H9 (cell line): ENCODE data around the gene FNDC7. TPM values are rescaled to one million over a fixed set of nuclear protein-coding genes. Genes with fewer than 3 reads are reported as not detected.

Experiments used
- DNase-seq: peaks from one replicate; pipeline ENCODE4 v3.0.0-alpha.2; 2017
- H2AFZ ChIP-seq: one replicate; pipeline ENCODE4 v1.6.1; 2013; ENCODE audit warnings: mild to moderate bottlenecking, low read length, control low read depth, moderate library complexity
- H2AK5ac ChIP-seq: 2 replicates; pipeline ENCODE4 v1.6.1; 2013; ENCODE audit warnings: low read length, control low read depth, mixed read lengths; ENCODE audit not compliant: insufficient read length
- H2BK120ac ChIP-seq: one replicate; pipeline ENCODE4 v1.6.1; 2013; ENCODE audit warnings: low read depth, mild to moderate bottlenecking, low read length, control low read depth, inconsistent platforms; ENCODE audit not compliant: poor library complexity, severe bottlenecking
- H2BK12ac ChIP-seq: 2 replicates; pipeline ENCODE4 v1.6.1; 2013; ENCODE audit warnings: low read length, control low read depth, mixed read lengths, low read depth; ENCODE audit not compliant: insufficient read length
- H2BK15ac ChIP-seq: 2 replicates; pipeline ENCODE4 v1.6.1; 2013; ENCODE audit warnings: low read depth, low read length, control low read depth
- H2BK20ac ChIP-seq: one replicate; pipeline ENCODE4 v1.6.1; 2013; ENCODE audit warnings: low read depth, mild to moderate bottlenecking, low read length, control low read depth, inconsistent platforms; ENCODE audit not compliant: poor library complexity, severe bottlenecking
- H2BK5ac ChIP-seq: 2 replicates; pipeline ENCODE4 v1.6.1; 2013; ENCODE audit warnings: low read length, control low read depth, mixed read lengths; ENCODE audit not compliant: insufficient read length
- H3K14ac ChIP-seq: 2 replicates; pipeline ENCODE4 v1.6.1; 2013; ENCODE audit warnings: low read length, control low read depth; ENCODE audit not compliant: insufficient read depth
- H3K18ac ChIP-seq: 2 replicates; pipeline ENCODE4 v1.6.1; 2013; ENCODE audit warnings: low read depth, mild to moderate bottlenecking, mixed read lengths, low read length, control low read depth; ENCODE audit not compliant: insufficient read length
- H3K23ac ChIP-seq: 2 replicates; pipeline ENCODE4 v1.6.1; 2013; ENCODE audit warnings: low read length, control low read depth, mixed read lengths, low read depth; ENCODE audit not compliant: insufficient read length
- H3K23me2 ChIP-seq: 2 replicates; pipeline ENCODE4 v1.6.1; 2013; ENCODE audit warnings: low read depth, mild to moderate bottlenecking, mixed read lengths, low read length, control low read depth; ENCODE audit not compliant: insufficient read length, poor library complexity, severe bottlenecking
- H3K27ac ChIP-seq: 2 replicates; pipeline ENCODE4 v1.5.1; 2013; ENCODE audit warnings: low read length, control low read depth, mixed read lengths, low read depth; ENCODE audit not compliant: insufficient read length
- H3K27me3 ChIP-seq: 2 replicates; pipeline ENCODE4 v1.6.1; 2013; ENCODE audit warnings: low read length, control low read depth, inconsistent platforms; ENCODE audit not compliant: insufficient read depth
- H3K4ac ChIP-seq: 2 replicates; pipeline ENCODE4 v1.6.1; 2013; ENCODE audit warnings: low read depth, mild to moderate bottlenecking, control low read depth, inconsistent platforms, low read length, moderate library complexity
- H3K4me1 ChIP-seq: 2 replicates; pipeline ENCODE4 v1.6.1; 2013; ENCODE audit warnings: low read length, control low read depth, inconsistent platforms; ENCODE audit not compliant: insufficient read depth
- H3K4me2 ChIP-seq: 2 replicates; pipeline ENCODE4 v1.6.1; 2013; ENCODE audit warnings: low read length, control low read depth, mixed read lengths; ENCODE audit not compliant: insufficient read length, insufficient read depth
- H3K56ac ChIP-seq: 2 replicates; pipeline ENCODE4 v1.6.1; 2013; ENCODE audit warnings: low read depth, mild to moderate bottlenecking, mixed read lengths, low read length, control low read depth; ENCODE audit not compliant: insufficient read length
- H3K79me1 ChIP-seq: 2 replicates; pipeline ENCODE4 v1.6.1; 2013; ENCODE audit warnings: low read depth, mild to moderate bottlenecking, moderate library complexity, low read length, control low read depth, inconsistent platforms; ENCODE audit not compliant: insufficient read depth, poor library complexity, severe bottlenecking
- H3K79me2 ChIP-seq: 2 replicates; pipeline ENCODE4 v1.6.1; 2013; ENCODE audit warnings: low read length, control low read depth, inconsistent platforms; ENCODE audit not compliant: insufficient read depth
- H3K9ac ChIP-seq: 2 replicates; pipeline ENCODE4 v1.6.1; 2013; ENCODE audit warnings: low read length, control low read depth, mixed read lengths; ENCODE audit not compliant: insufficient read length; ENCODE audit errors: extremely low read depth
- H3K9me3 ChIP-seq: one replicate; pipeline ENCODE4 v1.6.1; 2013; ENCODE audit warnings: low read depth, low read length, inconsistent platforms; ENCODE audit not compliant: control insufficient read depth
- H3T11ph ChIP-seq: one replicate; pipeline ENCODE4 v1.6.1; 2013; ENCODE audit warnings: mild to moderate bottlenecking, low read length, control low read depth, inconsistent platforms
- H4K20me1 ChIP-seq: one replicate; pipeline ENCODE4 v1.6.1; 2013; ENCODE audit not compliant: control insufficient read depth, insufficient read length, insufficient read depth
- H4K5ac ChIP-seq: 2 replicates; pipeline ENCODE4 v1.6.1; 2013; ENCODE audit warnings: low read depth, mild to moderate bottlenecking, mixed read lengths, low read length, control low read depth; ENCODE audit not compliant: insufficient read length
- H4K8ac ChIP-seq: replicated peaks from 2 replicates; pipeline ENCODE4 v1.6.1; 2013; ENCODE audit warnings: low read length, control low read depth, mixed read lengths, low read depth; ENCODE audit not compliant: insufficient read length
- H4K91ac ChIP-seq: 2 replicates; pipeline ENCODE4 v1.6.1; 2013; ENCODE audit warnings: low read depth, mild to moderate bottlenecking, moderate library complexity, mixed read lengths, low read length, control low read depth; ENCODE audit not compliant: insufficient read length
- H3K27ac Mint-ChIP-seq, 3 experiments: 2 replicates in 2 of 3; 3 replicates in 1 of 3; pipeline ENCODE4 v1.8.0; 2020 to 2021; ENCODE audit warnings: mixed read lengths in 3 of 3, mild to moderate bottlenecking in 1 of 3, moderate library complexity in 1 of 3
- H3K27me3 Mint-ChIP-seq: 2 replicates; pipeline ENCODE4 v1.8.0; 2021; ENCODE audit warnings: low read depth, mild to moderate bottlenecking, moderate library complexity, mixed read lengths
- H3K36me3 Mint-ChIP-seq, 3 experiments: 2 replicates in 2 of 3; 3 replicates in 1 of 3; pipeline ENCODE4 v1.8.0; 2020 to 2021; ENCODE audit warnings: low read depth in 3 of 3, mixed read lengths in 3 of 3; ENCODE audit not compliant: insufficient read depth in 1 of 3
- H3K4me1 Mint-ChIP-seq, 2 experiments: 2 replicates each; pipeline ENCODE4 v1.8.0; 2020; ENCODE audit warnings: mixed read lengths in 2 of 2
- H3K4me3 Mint-ChIP-seq, 2 experiments: 2 replicates in 1 of 2; 3 replicates in 1 of 2; pipeline ENCODE4 v1.8.0; 2020 to 2021; ENCODE audit warnings: mild to moderate bottlenecking in 2 of 2, mixed read lengths in 2 of 2, moderate library complexity in 1 of 2
- H3K9me3 Mint-ChIP-seq, 2 experiments: 2 replicates in 1 of 2; 3 replicates in 1 of 2; pipeline ENCODE4 v1.8.0; 2020; ENCODE audit warnings: mild to moderate bottlenecking in 2 of 2, mixed read lengths in 2 of 2, moderate library complexity in 1 of 2
- WGBS: extraction: QIAGEN DNeasy Blood & Tissue Kit; methylation state at CpG from one replicate; pipeline ENCODE4 v1.1.7; 2013; ENCODE audit warnings: missing lambda C conversion rate, low lambda C conversion rate, mixed read lengths; ENCODE audit not compliant: insufficient read length; ENCODE audit errors: extremely low coverage; 5-methylcytosine and 5-hydroxymethylcytosine counted together
- total RNA-seq: library from RNA; stranded (reverse); gene quantifications from 2 replicates; pipeline ENCODE4 v1.2.1, GENCODE V29; 2021
- TF ChIP-seq, protein P1 (sequence below): fragments of 200-600 bp; sonication (generic); conservative IDR thresholded peaks from 3 replicates; pipeline ENCODE4 v1.8.0; 2021; ENCODE audit warnings: antibody characterized with exemption, mild to moderate bottlenecking

The FNDC7 gene
- total RNA-seq, 1 experiment from 2014 or later = 0.13 TPM

DNA sequence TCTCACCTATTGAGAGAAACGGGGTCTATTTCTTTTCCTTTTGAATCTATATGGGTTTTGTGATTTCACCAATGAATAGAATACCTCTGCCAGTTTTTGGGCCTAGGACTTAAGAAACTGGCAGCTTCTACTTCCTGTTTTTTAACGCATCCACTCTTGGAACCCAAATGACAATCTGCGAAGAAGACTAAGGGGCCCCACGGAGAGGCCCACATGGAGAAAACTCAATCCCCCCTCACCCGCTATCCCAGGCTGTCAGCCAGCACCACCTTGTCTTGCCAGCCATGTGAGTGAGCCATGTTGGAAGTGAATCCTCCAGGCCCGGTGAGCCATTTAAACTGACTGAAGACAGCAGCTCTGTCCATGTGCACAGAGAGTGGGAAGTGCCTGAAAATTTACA, 48.2 kb upstream of the FNDC7 start:
- Histone ChIP-seq H3K56ac (no peak overlapping the region), H3K23ac (no peak overlapping the region), H2BK12ac (no peak overlapping the region), H3K18ac (no peak overlapping the region), H4K8ac (no peak overlapping the region), H3K9ac (no peak overlapping the region), H2AK5ac (no peak overlapping the region), H4K5ac (no peak overlapping the region), H3K14ac (no peak overlapping the region), H2BK20ac (no peak overlapping the region), H2BK120ac (no peak overlapping the region), H3K79me2 (no peaks in the 10 kb centered on the region), H4K91ac (no peak overlapping the region), H3K4me1 (no peaks in the 10 kb centered on the region), H3K23me2 (peaks cover 6% of the 10 kb centered on the region), H2BK15ac (no peak overlapping the region), H3K79me1 (no peaks in the 10 kb centered on the region), H3K9me3 (no peaks in the 10 kb centered on the region), H3K4me2 (no peak overlapping the region), H4K20me1 (no peaks in the 10 kb centered on the region), H3K27ac (no peak overlapping the region), H3K4ac (no peak overlapping the region), H3K27me3 (no peaks in the 10 kb centered on the region; the same call in 1 of the 2 replicates), H2AFZ (no peak overlapping the region), H2BK5ac (no peak overlapping the region), H3T11ph (no peak overlapping the region)
- H3K27me3 Mint-ChIP-seq = peaks cover 36% of the 10 kb centered on the region
- no CpG with 5 or more reads among the region's 6 CpGs for WGBS
- H3K4me1 Mint-ChIP-seq = peaks cover 0 to 3% of the 10 kb centered on the region in 2 experiments; a peak in 1 of 4 replicates
- peaks cover 0 to 4% (median 3%) of the 10 kb centered on the region in 3 experiments; a peak in 2 of 7 replicates for H3K36me3 Mint-ChIP-seq
- no peak overlapping the region for H3K4me3 Mint-ChIP-seq
- DNase-seq = no peak
- H3K9me3 Mint-ChIP-seq = peaks cover 1 to 5% of the 10 kb centered on the region in 2 experiments; a peak in 1 of 5 replicates
- TF ChIP-seq, protein P1, sequence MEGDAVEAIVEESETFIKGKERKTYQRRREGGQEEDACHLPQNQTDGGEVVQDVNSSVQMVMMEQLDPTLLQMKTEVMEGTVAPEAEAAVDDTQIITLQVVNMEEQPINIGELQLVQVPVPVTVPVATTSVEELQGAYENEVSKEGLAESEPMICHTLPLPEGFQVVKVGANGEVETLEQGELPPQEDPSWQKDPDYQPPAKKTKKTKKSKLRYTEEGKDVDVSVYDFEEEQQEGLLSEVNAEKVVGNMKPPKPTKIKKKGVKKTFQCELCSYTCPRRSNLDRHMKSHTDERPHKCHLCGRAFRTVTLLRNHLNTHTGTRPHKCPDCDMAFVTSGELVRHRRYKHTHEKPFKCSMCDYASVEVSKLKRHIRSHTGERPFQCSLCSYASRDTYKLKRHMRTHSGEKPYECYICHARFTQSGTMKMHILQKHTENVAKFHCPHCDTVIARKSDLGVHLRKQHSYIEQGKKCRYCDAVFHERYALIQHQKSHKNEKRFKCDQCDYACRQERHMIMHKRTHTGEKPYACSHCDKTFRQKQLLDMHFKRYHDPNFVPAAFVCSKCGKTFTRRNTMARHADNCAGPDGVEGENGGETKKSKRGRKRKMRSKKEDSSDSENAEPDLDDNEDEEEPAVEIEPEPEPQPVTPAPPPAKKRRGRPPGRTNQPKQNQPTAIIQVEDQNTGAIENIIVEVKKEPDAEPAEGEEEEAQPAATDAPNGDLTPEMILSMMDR = no peak
- no peak overlapping the region for H3K27ac Mint-ChIP-seq
